C4-2B (cell line): Measurements from ENCODE around the gene CPA3.
A peak's percentile ranks its signal among the peaks of the same experiment; 100 is the strongest.

Source experiments
- H3K27ac ChIP-seq: fragments of 450-650 bp; 2 replicates; pipeline ENCODE4 v1.5.1; 2017
- CTCF ChIP-seq: fragments of 450-650 bp; conservative IDR thresholded peaks from 2 replicates; pipeline ENCODE4 v1.5.1; 2017; ENCODE audit warnings: mild to moderate bottlenecking
- ZFX ChIP-seq: fragments of 450-650 bp; IDR thresholded peaks from 2 replicates; pipeline ENCODE4 v1.6.1; 2017

CPA3 gene

DNA sequence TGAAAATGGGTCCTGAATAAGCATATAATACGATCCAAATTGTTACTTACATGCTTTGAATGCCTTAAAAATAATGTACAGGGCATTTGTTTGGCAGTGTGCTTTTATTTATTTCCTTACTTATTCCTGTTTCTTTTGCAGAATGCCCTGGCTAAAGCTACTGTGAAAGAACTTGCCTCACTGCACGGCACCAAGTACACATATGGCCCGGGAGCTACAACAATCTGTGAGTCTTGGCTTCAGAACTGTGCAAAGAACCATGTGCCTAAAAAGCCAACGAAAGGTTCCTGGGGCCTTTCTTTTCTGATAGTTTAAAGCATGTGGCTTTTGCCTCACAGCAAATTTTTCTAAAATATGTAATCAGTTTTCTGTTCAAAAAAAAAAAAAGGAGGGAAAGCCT is 7.8 kb upstream of the CPA3 start:
- H3K27ac ChIP-seq: no peak overlapping the region
- TF ChIP-seq CTCF (no peak), ZFX (no peak)

DNA sequence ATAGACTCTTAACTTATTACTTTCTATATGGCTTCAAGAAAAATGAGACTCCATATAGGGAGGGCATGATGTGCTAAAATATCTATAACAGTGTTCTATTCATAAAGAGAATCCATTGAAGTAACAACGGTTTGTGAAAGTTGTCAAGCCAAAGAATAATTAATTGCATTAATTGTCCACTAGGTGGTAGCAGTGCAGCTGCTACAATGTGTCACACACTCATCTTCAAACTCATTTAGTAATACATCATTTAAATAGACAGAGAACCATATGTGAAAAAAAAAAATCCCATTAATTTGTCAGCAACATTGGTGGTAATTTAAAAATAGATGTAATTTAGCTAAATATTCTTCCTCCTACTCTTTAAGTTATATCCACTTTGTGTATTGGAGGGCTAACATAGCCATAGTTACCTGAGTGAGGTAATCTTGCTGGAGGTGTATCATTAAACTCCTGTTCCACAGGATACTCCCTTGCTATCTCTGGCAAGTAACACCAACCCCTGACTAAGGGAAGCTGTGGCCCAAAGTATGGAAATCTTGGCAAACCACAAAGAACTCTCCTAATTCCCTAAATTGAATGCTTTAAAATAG is 3.7 kb upstream of the CPA3 start:
- H3K27ac ChIP-seq: no peak overlapping the region

DNA sequence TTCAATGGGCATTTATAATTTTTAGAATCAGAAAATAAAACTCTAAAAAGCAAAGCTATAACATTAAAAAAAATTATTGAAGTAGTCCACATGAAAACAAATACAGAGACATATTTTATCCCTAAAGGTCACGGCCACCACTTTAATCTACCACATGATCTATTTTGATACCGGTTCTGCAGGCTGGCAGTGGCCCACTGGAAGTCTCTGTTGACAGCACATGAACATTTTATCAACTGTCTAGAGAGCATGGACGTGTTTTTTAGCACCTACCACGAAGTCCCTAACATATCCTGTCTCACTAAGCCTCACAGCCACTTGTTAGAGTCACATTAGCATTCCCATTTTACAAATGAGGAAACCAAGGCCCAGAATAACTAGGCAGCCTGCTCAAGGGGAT is 1.8 kb upstream of the CPA3 start:
- no peak for TF ChIP-seq CTCF
- TF ChIP-seq ZFX: no peak
- no peak overlapping the region for H3K27ac ChIP-seq

More for the DNA sequence above, 3.7 kb upstream of the CPA3 start:
- TF ChIP-seq ZFX: no peak
- peak; percentile 95 for TF ChIP-seq CTCF

GRCh38 chr3:148863814-148864213 is 1.3 kb upstream of the CPA3 start:
- TF ChIP-seq ZFX: no peak
- no peak overlapping the region for H3K27ac ChIP-seq

DNA sequence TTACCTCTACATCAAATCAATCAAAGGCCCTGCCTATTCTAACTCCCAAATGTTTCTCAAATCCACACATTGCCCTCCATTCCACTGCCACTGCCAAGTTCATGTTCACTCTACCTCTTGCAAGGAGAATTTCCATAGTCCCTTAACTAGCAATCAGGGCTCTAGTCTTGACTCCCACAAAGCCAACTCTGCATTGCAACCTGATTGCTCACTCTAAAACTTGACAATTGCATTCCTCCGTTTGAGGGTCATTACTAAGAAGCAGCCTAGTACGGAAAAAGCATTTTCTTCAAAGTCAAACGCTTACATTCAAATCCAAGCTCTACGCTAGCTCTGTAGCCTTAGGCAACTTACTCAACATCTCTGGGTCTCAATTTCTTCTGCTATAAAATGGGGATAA is 1.2 kb downstream of the CPA3 start:
- no peak overlapping the region for H3K27ac ChIP-seq
- TF ChIP-seq ZFX (no peak), CTCF (no peak)

- no peak overlapping the region for H3K27ac ChIP-seq
- TF ChIP-seq ZFX (no peak), CTCF (no peak)
These were observed 8.3 kb downstream of the CPA3 start for GRCh38 chr3:148873270-148873927.

GRCh38 chr3:148873977-148874376 is 8.9 kb downstream of the CPA3 start:
- H3K27ac ChIP-seq: no peak overlapping the region
- TF ChIP-seq ZFX (no peak), CTCF (no peak)

- TF ChIP-seq ZFX: no peak
- no peak for TF ChIP-seq CTCF
- H3K27ac ChIP-seq: no peak overlapping the region
These were observed 13.0 kb downstream of the CPA3 start for GRCh38 chr3:148878095-148878494.
